ENCODE measurements around the gene PAAF1.
A peak's percentile ranks its signal among the peaks of the same experiment; 100 is the strongest.
"Not testable (repeated sequence)": the region's sequence is repeated elsewhere in the genome, so short reads cannot be mapped to it uniquely, and the experiment has no call there.

The PAAF1 gene

DNA sequence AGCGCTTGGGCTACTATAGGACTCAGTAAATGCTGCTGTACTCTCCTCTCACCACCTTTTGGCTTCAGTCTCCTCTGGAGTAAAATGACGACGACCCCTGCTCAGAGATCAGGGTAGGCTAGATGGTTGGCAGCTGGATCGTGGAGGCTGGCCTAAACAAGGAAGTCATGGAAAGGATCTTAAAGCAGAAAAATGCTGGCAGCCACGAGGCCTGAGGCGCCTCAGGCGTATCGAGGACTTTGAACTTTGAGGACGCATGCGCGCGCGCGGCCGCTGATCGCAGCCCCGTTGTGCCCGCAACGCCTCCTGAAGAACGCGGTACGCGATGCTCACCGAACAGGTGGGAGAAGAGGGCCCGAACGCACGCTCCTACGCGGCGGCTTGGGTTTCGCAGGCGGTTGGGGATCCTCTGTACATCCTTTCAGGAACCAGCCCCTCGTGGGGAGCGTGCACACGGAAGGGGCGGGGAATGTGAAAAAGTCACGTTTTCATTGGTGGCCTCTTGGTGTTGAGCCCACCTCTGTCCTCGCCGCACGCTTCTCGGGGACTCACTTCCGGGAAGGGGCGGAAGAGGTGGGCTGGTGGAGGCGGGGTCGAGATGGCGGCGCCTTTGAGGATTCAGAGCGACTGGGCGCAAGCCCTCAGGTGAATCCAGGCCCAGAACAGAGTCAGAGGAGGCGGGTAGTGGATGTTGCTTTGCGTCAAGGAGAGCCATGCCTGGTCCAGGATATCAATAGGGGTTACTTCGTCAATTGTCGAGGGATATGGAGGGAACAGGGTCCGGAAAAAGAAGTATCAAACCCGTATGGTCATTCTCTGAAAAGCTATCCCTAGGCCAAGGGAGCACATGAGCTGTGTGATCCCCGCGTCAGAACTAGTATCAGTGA is at the start of gene PAAF1, which contains the start of gene COA4:
TSS of gene PAAF1 (plus strand) at position 576 of the 887 bp plus-strand sequence. CDS start at position 599, 23 bp downstream.
TSS of gene COA4 (minus strand) at position 423 of the 887 bp plus-strand sequence. CDS start 3,468 bp downstream, outside the sequence.
- peak; percentile 97 for DNase-seq (ENCODE audit: low spot score)

DNA sequence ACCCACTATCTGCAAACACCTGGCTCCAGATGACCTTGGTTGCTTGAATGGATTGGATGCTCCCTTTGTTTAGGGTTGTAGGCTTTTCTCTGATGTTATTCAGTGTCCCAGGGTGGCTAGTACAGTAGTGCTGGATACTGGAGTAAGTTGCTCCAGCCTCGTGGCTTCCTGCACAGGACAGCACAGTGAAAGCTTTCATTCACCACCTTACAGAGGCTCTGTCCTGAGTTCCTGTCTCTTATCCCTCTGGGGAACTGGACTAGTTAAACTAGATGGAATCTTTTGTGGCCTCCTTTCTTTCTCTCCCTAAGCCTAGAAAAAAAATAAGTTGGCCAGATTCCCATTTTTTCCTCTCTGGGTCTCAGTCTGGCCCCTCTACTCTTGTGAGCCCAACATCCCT is 46.5 kb upstream of the PAAF1 start:
- DNase-seq (ENCODE audit: low spot score): no peak

- DNase-seq (ENCODE audit: low spot score): no peak
Observed at GRCh38 chr11:73833067-73833466, 43.7 kb upstream of the PAAF1 start.

DNA sequence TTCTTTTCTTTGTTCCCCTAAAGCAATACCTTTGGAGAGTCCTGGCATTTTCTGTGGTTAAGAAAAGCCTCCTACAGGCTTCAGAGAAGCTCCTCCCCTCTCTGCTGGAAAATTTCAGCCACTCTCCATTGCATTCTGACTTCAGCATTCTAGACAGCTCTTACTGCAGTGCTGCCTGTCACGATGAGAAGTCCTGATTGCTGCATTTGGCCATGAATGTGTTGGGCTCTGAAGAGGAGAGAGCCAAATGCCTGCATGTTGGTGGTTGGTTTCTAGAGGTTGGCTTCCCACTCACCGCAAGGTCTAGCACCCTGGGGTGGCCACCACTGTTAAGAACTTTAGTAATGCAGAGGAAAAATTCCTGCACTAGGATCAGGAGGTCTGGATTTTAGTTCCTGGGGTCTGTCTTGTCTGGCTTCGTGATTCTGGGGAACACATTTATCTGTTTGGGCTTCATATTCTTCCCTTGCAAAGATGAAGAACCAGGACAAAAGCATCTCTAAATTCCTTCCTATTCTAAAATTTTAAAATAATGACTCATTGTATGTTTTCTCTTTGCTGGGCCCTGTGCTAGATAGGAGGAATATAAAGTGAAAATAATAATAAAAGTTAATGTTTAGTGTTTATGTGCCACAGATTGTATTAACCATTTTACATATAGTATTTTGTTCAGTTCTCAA is 38.2 kb upstream of the PAAF1 start:
- no peak for DNase-seq (ENCODE audit: low spot score)

GRCh38 chr11:73839123-73839457 is 37.7 kb upstream of the PAAF1 start:
- DNase-seq (ENCODE audit: low spot score): no peak

DNA sequence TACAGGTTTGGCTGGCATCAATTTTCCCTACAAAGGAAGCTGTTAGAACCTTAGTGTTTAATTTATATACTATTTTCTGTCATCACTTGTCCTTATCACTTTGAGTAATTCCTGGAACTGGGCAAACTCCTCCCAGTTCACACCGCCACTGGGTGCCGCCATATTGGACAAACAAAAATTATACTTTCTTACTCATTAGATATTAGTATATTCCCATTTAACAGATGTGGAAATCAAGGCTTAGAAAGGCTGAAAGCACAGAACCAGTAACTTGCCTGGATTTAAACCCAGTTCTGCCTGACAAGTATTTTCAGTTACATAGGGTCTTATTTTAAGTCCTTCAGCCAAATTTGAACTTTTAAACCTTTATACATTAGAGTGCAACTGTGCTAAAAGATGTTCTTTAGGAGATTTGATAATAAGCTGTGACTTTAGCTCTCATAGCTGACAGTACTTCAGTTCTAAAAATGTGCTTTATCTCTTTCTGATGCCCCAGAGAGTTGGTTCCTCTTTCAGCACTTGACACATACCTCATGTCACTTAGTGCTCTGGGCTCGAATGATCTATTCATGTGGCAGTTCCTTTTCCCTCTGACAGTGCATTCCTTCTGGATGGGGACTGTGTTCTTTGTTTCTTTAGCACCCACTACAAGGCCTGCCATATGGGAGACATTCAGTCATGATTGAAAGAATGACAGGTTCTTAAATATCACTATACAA is 25.6 kb upstream of the PAAF1 start:
- no peak for DNase-seq (ENCODE audit: low spot score)

GRCh38 chr11:73852049-73852448 is 24.8 kb upstream of the PAAF1 start:
- no peak for DNase-seq (ENCODE audit: low spot score)

GRCh38 chr11:73854680-73855079 is 22.1 kb upstream of the PAAF1 start:
- no peak for DNase-seq (ENCODE audit: low spot score)

- DNase-seq (ENCODE audit: low spot score): peak; percentile 85
Observed at GRCh38 chr11:73856031-73856567, 20.7 kb upstream of the PAAF1 start.

GRCh38 chr11:73859671-73860070 is 17.1 kb upstream of the PAAF1 start:
- DNase-seq (ENCODE audit: low spot score): no peak

GRCh38 chr11:73860202-73860601 is 16.6 kb upstream of the PAAF1 start:
- DNase-seq (ENCODE audit: low spot score): no peak

DNA sequence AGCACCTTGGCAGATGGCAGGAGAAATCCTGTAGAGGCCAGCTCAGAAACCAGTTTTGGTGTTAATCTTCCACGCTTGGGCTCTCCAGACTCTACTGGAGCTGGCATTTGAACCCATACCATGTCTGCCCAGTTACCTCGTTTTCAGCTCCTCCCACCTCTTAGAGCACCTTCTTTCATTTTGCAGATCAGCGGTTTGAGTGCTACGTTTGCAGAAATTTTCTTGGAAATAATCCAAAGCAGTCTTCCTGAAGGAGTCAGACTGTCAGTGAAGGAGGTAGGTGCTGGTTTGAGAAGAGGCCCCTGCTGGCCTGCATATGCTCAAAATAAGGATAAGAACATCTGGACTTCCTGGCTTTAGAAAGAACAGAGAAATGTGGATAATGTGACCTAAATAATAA is 13.8 kb upstream of the PAAF1 start:
- no peak for DNase-seq (ENCODE audit: low spot score)

DNA sequence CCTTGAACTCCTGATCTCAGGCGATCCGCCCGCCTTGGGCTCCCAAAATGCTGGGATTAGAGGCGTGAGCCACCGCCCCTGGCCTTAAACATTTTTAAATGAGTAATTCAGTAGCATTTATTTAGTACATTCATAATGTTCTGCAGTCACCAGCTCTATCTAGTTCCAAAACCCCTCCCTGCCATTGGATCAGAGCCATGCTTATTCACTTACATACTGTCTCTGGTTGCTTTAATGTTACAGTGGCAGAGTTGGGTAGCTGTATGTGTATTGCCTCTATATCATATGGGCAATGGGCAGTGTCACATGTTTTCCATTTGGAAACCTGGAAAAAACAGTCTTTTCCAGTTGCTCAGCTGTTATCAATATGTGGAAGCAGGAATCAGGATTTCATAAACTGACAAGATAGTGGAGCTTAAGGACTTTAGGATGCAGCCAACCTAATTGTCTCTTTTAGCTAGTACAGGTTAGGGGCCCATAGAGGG is 10.7 kb upstream of the PAAF1 start:
- no peak for DNase-seq (ENCODE audit: low spot score)

GRCh38 chr11:73866586-73866996 is 10.2 kb upstream of the PAAF1 start:
- no peak for DNase-seq (ENCODE audit: low spot score)

- DNase-seq (ENCODE audit: low spot score): no peak
Observed at GRCh38 chr11:73869332-73869949, 7.4 kb upstream of the PAAF1 start.

- DNase-seq (ENCODE audit: low spot score): no peak
Observed at GRCh38 chr11:73870261-73870660, 6.5 kb upstream of the PAAF1 start.

- DNase-seq (ENCODE audit: low spot score): no peak
Observed at GRCh38 chr11:73872749-73873357, 3.9 kb upstream of the PAAF1 start.

- no peak for DNase-seq (ENCODE audit: low spot score)
Observed at GRCh38 chr11:73875380-73875779, 1.4 kb upstream of the PAAF1 start.

DNA sequence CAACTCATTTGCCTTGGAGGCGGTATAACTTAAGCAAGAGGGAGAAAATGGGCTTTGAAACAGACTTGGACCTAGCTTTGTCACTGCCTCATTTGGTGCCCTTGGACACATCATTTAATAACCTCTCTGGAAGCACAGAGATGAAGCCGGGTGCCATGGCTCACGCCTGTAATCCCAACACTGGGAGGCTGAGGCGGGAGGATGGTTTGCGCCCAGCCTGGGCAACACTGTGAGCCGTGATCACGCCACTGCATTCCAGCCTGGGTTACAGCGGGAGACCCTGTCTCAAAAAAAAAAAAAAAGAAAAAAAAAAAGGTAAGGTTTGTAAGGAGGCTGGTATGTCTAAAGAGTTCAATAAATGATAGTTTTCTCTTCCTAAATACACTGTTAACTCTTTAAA is 959 bp upstream of the PAAF1 start:
- DNase-seq (ENCODE audit: low spot score): no peak

- DNase-seq (ENCODE audit: low spot score): no peak
Observed at GRCh38 chr11:73878771-73879170, 2.0 kb downstream of the PAAF1 start.

GRCh38 chr11:73880449-73880848 is 3.6 kb downstream of the PAAF1 start:
- DNase-seq (ENCODE audit: low spot score): not testable (repeated sequence)

All from putamen (tissue), 1 donor.